ENCODE data around the gene ARHGEF10L.

Gene ARHGEF10L

GRCh38 chr1:17711577-17711910 is 172.0 kb downstream of the ARHGEF10L start:
- no peak for DNase-seq (ENCODE audit: low spot score)

- DNase-seq (ENCODE audit: low spot score): no peak
These were observed 172.4 kb downstream of the ARHGEF10L start for GRCh38 chr1:17711941-17712340.

GRCh38 chr1:17713993-17714392 is 174.5 kb downstream of the ARHGEF10L start:
- no peak for DNase-seq (ENCODE audit: low spot score)

- no peak for DNase-seq (ENCODE audit: low spot score)
These were observed 178.4 kb downstream of the ARHGEF10L start for GRCh38 chr1:17717594-17718535.

- DNase-seq (ENCODE audit: low spot score): no peak
These were observed 180.4 kb downstream of the ARHGEF10L start for GRCh38 chr1:17719874-17720273.

GRCh38 chr1:17721444-17721843 is 181.9 kb downstream of the ARHGEF10L start:
- no peak for DNase-seq (ENCODE audit: low spot score)

GRCh38 chr1:17723684-17724083 is 184.2 kb downstream of the ARHGEF10L start:
- DNase-seq (ENCODE audit: low spot score): no peak

GRCh38 chr1:17724150-17724549 is 184.7 kb downstream of the ARHGEF10L start:
- DNase-seq (ENCODE audit: low spot score): no peak

- DNase-seq (ENCODE audit: low spot score): no peak
These were observed 185.7 kb downstream of the ARHGEF10L start for GRCh38 chr1:17725084-17725719.

- no peak for DNase-seq (ENCODE audit: low spot score)
These were observed 186.5 kb downstream of the ARHGEF10L start for GRCh38 chr1:17725811-17726582.

GRCh38 chr1:17728123-17728712 is 188.7 kb downstream of the ARHGEF10L start:
- no peak for DNase-seq (ENCODE audit: low spot score)

- DNase-seq (ENCODE audit: low spot score): no peak
These were observed 189.8 kb downstream of the ARHGEF10L start for GRCh38 chr1:17729248-17729647.

- DNase-seq (ENCODE audit: low spot score): no peak
These were observed 190.4 kb downstream of the ARHGEF10L start for GRCh38 chr1:17729909-17730308.

- DNase-seq (ENCODE audit: low spot score): no peak
These were observed 192.0 kb downstream of the ARHGEF10L start for GRCh38 chr1:17731460-17731859.

GRCh38 chr1:17732475-17732874 is 193.0 kb downstream of the ARHGEF10L start:
- peak; percentile 31 for DNase-seq (ENCODE audit: low spot score)

- no peak for DNase-seq (ENCODE audit: low spot score)
These were observed 194.2 kb downstream of the ARHGEF10L start for GRCh38 chr1:17733661-17734060.

- DNase-seq (ENCODE audit: low spot score): no peak
These were observed 195.1 kb downstream of the ARHGEF10L start for GRCh38 chr1:17734609-17735008.

GRCh38 chr1:17735348-17735747 is 195.8 kb downstream of the ARHGEF10L start:
- no peak for DNase-seq (ENCODE audit: low spot score)

- no peak for DNase-seq (ENCODE audit: low spot score)
These were observed 196.3 kb downstream of the ARHGEF10L start for GRCh38 chr1:17735793-17736192.

GRCh38 chr1:17736625-17737024 is 197.1 kb downstream of the ARHGEF10L start:
- DNase-seq (ENCODE audit: low spot score): no peak

GRCh38 chr1:17739050-17739449 is 199.6 kb downstream of the ARHGEF10L start:
- no peak for DNase-seq (ENCODE audit: low spot score)

- no peak for DNase-seq (ENCODE audit: low spot score)
These were observed 201.6 kb downstream of the ARHGEF10L start for GRCh38 chr1:17741052-17741451.
